SHP77 (cell line): Measurements from ENCODE around the gene SLC9A2.

Source experiments
- DNase-seq, 2 experiments: peaks; one replicate each; lab custom pipeline; 2025; lab: John Stamatoyannopoulos, UW

SLC9A2 gene

DNA sequence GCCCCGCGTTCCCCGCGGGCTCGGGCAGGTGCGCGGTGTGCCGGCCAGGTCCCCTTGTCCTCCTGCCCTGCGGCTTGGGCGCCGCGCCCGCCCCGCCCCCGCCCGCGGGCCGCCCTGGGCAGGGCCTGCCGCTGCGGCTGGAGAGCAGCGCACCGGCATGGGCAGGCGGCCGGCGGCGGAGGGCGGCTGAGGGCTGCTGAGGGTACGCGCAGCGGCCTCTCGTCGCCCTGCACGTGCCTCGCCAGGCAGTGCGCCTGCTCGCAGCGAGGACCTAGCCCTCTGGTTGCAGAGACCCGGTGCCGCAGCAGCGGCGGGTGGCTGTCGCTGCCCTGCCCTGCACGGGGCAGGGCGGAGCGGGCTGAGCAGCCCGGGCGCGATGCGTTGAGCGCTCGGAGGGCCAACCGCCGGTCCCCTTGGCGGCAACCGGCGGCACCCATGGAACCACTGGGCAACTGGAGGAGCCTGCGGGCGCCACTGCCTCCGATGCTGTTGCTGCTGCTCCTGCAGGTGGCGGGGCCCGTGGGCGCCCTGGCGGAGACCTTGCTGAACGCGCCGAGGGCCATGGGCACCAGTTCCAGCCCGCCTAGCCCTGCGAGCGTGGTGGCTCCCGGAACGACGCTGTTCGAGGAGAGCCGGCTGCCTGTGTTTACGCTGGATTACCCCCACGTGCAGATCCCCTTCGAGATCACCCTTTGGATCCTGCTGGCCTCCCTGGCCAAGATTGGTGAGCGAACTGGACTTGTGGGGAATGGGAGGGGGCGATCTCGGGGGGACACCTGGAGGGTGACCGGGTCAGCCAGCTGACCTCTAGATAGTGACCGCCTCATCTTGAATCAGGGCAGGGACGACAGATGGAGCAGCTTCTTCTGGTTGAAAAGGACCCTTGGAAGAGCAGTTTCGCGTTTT lies at the start of gene SLC9A2:
Gene SLC9A2, plus strand, starts transcription at position 140 of the 906 bp plus-strand sequence. Its CDS starts 296 bp downstream, at position 436.
- no peak for DNase-seq

GRCh38 chr2:102575888-102576287 lies 43.5 kb upstream of the SLC9A2 start:
- no peak for DNase-seq

- no peak for DNase-seq
Observed at GRCh38 chr2:102578376-102578775, 41.0 kb upstream of the SLC9A2 start.

DNA sequence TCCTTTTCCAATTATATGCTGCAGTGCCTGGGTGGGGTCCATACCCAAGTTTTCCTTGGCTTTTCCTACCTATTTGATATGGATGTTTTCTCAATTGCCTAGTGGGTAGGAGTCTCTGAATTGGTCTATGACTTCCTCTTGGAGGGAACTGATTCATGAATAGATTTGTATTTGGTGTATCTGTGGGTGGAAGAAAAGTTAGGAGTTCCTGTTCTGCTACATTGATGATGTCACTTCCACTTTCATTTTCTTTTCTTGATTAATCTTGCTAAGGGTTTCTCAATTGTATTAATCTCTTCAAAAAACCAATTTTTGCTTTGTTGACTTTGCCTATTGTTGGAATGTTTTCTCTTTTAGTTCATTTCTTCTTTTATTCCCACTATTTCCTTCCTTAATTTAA lies 37.4 kb upstream of the SLC9A2 start:
- DNase-seq: no peak

DNA sequence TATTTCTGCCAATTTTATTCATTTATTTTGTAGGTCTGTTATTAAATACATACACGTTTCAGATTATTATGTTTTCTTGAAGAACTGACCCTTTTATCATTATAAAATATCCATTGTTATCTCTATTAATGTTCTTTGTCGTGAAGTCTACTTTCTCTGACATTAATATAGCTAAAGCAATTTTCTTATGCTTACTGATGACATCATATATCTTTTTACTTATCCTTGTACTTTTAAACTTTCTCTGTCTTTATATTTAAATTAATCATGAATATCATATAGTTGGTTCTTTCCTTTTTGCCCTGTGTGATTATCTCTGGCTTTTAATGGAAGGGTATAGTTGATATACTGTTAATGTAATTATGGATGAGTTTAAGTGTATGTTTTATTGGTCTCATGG lies 36.5 kb upstream of the SLC9A2 start:
- DNase-seq: no peak

- no peak for DNase-seq
Observed at GRCh38 chr2:102585847-102586404, 33.4 kb upstream of the SLC9A2 start.

GRCh38 chr2:102588213-102588939 lies 31.0 kb upstream of the SLC9A2 start:
- DNase-seq: no peak

DNA sequence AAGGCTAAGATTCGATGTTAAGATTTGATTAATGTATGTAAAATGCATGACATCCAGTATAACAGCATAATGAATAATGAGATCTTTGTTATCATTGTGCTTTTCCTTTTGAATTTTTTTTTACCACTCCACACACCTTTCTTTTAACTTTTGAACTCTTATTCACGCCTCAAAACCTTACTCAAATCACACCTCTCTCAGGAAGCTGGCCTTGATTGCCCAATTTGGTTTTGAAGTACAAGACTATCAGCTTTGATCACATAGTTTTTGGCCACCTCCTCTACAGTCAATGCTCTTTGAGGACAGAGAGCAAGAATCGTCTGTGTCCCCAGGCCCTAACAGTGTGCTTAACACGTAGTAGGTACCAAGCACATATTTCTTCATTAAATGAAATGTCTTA lies 29.9 kb upstream of the SLC9A2 start:
- no peak for DNase-seq

- DNase-seq: no peak
Observed at GRCh38 chr2:102591491-102592045, 27.8 kb upstream of the SLC9A2 start.

- DNase-seq: no peak
Observed at GRCh38 chr2:102592601-102593000, 26.8 kb upstream of the SLC9A2 start.

GRCh38 chr2:102593516-102593915 lies 25.8 kb upstream of the SLC9A2 start:
- no peak for DNase-seq

GRCh38 chr2:102594445-102595016 lies 24.8 kb upstream of the SLC9A2 start:
- DNase-seq: no peak

DNA sequence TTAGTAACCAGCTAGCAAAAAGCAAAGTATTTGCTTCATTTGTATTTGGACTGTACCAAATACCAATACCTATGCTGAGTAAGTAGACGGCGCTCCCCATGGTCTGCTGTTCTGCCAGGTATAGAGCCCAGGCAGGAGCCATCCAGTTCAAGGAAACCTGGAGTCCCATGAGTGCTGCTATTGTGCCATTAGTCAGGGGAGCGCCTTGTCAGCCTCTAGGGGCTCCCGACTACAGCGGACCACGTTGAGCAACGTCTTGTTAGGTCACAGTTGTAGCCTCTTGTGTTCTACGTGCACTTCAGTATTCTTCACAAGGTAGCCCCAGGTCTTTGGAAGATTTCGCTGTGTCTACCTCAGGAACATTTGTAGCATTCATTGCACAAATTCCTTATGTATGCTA lies 21.6 kb upstream of the SLC9A2 start:
- DNase-seq: no peak

GRCh38 chr2:102599486-102599885 lies 19.9 kb upstream of the SLC9A2 start:
- DNase-seq: no peak

- no peak for DNase-seq
Observed at GRCh38 chr2:102601730-102602129, 17.6 kb upstream of the SLC9A2 start.

DNA sequence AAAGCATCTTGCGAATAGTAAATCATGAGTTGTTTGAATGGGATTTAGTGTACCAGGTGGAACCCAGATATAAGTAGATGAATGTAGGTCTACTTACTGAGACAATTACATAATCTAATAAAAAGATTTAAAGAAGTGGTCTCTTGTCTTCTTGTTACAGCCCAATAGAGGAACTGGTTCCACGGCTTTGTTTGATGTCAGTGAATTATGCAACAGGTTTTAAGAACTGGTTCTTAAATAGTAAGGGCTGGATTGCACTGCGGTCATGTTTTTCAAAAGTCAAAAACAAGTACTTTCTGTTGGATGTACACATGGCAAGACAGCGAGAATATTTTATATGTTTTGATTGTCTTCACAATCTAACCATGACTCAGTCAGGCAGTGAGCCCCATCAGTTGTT lies 15.4 kb upstream of the SLC9A2 start:
- no peak for DNase-seq

DNA sequence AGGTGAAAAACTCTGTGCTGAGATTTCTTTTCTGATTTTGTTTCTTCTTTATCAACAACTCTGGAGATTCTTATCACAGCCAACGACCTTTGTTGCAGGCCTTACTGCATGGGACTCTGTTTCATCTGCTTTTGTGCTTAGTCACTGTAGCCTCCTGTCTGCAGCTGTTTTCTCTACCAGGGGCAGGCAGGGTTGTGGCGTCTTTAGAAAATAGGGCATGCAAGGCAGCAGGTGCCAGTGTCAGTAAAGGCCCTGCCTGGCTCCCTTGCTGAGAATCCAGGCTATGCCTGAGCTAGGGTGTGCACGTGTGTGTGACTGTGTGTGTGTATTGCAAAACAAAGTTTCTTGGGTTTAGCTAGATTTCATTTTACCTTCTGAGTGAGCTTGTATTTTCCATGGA lies 14.6 kb upstream of the SLC9A2 start:
- DNase-seq: peak; percentile 55 to 70

- DNase-seq: no peak
Observed at GRCh38 chr2:102606353-102606752, 13.0 kb upstream of the SLC9A2 start.

DNA sequence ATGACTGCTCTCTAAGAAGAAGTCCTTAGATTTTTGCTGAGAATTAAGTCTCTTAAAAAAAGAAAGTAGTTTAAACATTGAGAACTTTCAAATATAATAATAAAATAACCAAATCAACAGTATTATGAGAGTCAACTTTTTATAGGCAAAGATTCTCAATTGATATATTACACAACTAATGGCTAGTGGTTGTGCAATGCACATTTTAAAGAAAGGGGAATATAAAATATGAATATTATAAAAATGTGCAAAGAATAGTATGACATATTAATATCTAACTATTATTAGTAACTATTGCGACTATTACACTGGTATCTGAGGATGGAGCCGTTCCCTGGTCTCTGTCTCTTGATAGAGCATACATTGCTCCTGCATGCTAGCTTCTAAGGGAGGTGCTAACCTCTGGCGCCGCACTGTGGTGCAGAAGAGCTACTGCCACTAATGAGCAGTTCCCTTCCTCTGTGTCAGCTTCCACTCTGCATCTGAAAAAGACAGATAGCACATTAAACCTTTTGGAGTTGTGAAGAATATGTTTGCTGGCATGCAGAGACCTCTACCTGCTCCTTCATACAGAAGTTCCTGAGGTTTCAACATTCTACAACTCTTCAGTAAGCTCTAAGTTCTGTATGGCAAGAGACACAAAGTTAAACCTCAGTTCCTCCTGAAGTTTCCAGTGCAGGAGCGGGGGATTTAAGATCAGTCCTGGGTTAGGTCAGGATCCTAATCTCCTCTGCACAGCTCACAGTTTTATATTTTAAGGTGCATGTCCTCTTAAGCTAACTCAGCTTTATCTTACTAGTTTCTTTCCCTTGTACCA lies 3.5 kb upstream of the SLC9A2 start:
- peak; percentile 27 to 65 for DNase-seq

- DNase-seq: no peak
Observed at GRCh38 chr2:102618452-102619413, 620 bp upstream of the SLC9A2 start.
